Hepatocyte (in vitro differentiated cells): ENCODE data around the gene ST6GALNAC4. TPM values are rescaled to one million over a fixed set of nuclear protein-coding genes. Genes with fewer than 3 reads are reported as not detected.

Source experiments
- DNase-seq: peaks from one replicate; pipeline ENCODE4 v3.0.0-alpha.2; 2016; ENCODE audit warnings: low spot score
- H2AFZ ChIP-seq: fragments of 200-600 bp; sonication (generic); 2 replicates; pipeline ENCODE4 v1.6.0; 2016; ENCODE audit warnings: antibody characterized with exemption, mild to moderate bottlenecking
- H3K27ac ChIP-seq: fragments of 200-600 bp; sonication (generic); 2 replicates; pipeline ENCODE4 v1.5.1; 2016; ENCODE audit warnings: mild to moderate bottlenecking
- H3K27me3 ChIP-seq: fragments of 200-600 bp; sonication (generic); 2 replicates; pipeline ENCODE4 v1.6.1; 2016
- H3K36me3 ChIP-seq: fragments of 200-600 bp; sonication (generic); replicated peaks from 2 replicates; pipeline ENCODE4 v1.5.1; 2016; ENCODE audit warnings: low read depth; ENCODE audit not compliant: insufficient read depth
- H3K4me1 ChIP-seq: fragments of 200-600 bp; sonication (generic); 2 replicates; pipeline ENCODE4 v1.5.1; 2016; ENCODE audit warnings: mild to moderate bottlenecking, moderate library complexity; ENCODE audit not compliant: insufficient read depth
- H3K4me2 ChIP-seq: fragments of 200-600 bp; sonication (generic); 2 replicates; pipeline ENCODE4 v1.6.0; 2016
- H3K4me3 ChIP-seq: fragments of 200-600 bp; sonication (generic); 2 replicates; pipeline ENCODE4 v1.5.1; 2016; ENCODE audit warnings: mild to moderate bottlenecking
- H3K79me2 ChIP-seq: fragments of 200-600 bp; sonication (generic); 2 replicates; pipeline ENCODE4 v1.6.0; 2017; ENCODE audit warnings: mild to moderate bottlenecking
- H3K9me2 ChIP-seq: fragments of 200-600 bp; sonication (generic); replicated peaks from 2 replicates; pipeline ENCODE4 v1.6.0; 2017; ENCODE audit warnings: mild to moderate bottlenecking; ENCODE audit not compliant: insufficient read depth
- H3K9me3 ChIP-seq: fragments of 200-600 bp; sonication (generic); 2 replicates; pipeline ENCODE4 v1.5.1; 2016; ENCODE audit warnings: low read depth, mild to moderate bottlenecking
- H4K20me1 ChIP-seq: fragments of 200-600 bp; sonication (generic); 2 replicates; pipeline ENCODE4 v1.6.0; 2016; ENCODE audit warnings: mild to moderate bottlenecking; ENCODE audit not compliant: insufficient read depth, poor library complexity, severe bottlenecking
- EZH2 ChIP-seq: fragments of 200-600 bp; sonication (generic); IDR thresholded peaks from 2 replicates; pipeline ENCODE4 v1.6.1; 2016; ENCODE audit warnings: antibody characterized with exemption, mild to moderate bottlenecking, borderline replicate concordance
- EZH2phosphoT487 ChIP-seq: fragments of 200-600 bp; sonication (generic); IDR thresholded peaks from one replicate; pipeline ENCODE4 v1.6.1; 2018; ENCODE audit warnings: antibody characterized with exemption, mild to moderate bottlenecking, low read depth, moderate library complexity; ENCODE audit not compliant: unreplicated experiment, severe bottlenecking
- WGBS: methylation state at CpG from one replicate; pipeline ENCODE4 v1.1.6; 2016; ENCODE audit warnings: low lambda C conversion rate; ENCODE audit errors: missing lambda C conversion rate; 5-methylcytosine and 5-hydroxymethylcytosine counted together
- microRNA-seq: library from miRNA; unstranded; fragments of <30 nt; microRNA quantifications from one replicate; pipeline ENCODE4, GENCODE V29; 2017
- polyA plus RNA-seq: library from polyadenylated mRNA; unstranded; fragments of >200 nt; fragmentation: Nextera tagmentation; extraction: Ambion mirVana; gene quantifications from 2 replicates; pipeline ENCODE4 v1.2.1, GENCODE V29; 2016
- small RNA-seq: library from RNA; depleted of rRNA; stranded (forward); fragments of <200 nt; gene quantifications from one replicate; pipeline ENCODE3, GENCODE V24; 2014
- total RNA-seq: library from RNA; depleted of rRNA; stranded (reverse); fragments of >200 nt; gene quantifications from 2 replicates; pipeline ENCODE4 v1.2.3, GENCODE V29; 2014
- TF ChIP-seq, protein P1 (sequence below): fragments of 200-600 bp; sonication (generic); IDR thresholded peaks from 2 replicates; pipeline ENCODE4 v1.5.1; 2016; ENCODE audit warnings: antibody characterized with exemption, mild to moderate bottlenecking; ENCODE audit not compliant: poor library complexity

Gene ST6GALNAC4
- total and polyA plus RNA-seq, 2 experiments from 2014 or later = 14.3 to 14.6 TPM

DNA sequence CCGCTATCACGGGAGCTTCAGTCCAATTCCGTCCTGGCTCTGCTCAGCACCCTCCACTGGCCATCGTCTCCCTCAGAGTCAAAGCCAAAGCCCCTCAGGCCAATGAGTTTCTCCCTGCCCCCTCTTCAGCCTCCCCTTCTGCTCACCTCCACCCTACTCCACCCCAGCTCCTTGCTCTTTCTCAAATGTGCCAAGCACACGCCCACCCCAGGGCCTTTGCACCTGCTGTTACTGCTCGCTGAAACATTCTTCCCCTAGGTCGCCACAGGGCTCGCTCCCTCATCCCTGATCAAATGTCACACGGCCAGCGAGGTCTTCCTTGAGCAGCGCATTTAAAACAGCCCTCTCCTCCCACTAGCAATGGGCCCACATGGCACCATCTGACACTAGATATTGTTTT lies 56.1 kb downstream of the ST6GALNAC4 start:
- peaks cover 24% of the 10 kb centered on the region for H3K4me1 ChIP-seq
- no peak for DNase-seq
- no peak overlapping the region for H3K4me2 ChIP-seq
- H4K20me1 ChIP-seq = no peaks in the 10 kb centered on the region
- TF ChIP-seq EZH2phosphoT487 (no peak), EZH2 (no peak)
- TF ChIP-seq, protein P1, sequence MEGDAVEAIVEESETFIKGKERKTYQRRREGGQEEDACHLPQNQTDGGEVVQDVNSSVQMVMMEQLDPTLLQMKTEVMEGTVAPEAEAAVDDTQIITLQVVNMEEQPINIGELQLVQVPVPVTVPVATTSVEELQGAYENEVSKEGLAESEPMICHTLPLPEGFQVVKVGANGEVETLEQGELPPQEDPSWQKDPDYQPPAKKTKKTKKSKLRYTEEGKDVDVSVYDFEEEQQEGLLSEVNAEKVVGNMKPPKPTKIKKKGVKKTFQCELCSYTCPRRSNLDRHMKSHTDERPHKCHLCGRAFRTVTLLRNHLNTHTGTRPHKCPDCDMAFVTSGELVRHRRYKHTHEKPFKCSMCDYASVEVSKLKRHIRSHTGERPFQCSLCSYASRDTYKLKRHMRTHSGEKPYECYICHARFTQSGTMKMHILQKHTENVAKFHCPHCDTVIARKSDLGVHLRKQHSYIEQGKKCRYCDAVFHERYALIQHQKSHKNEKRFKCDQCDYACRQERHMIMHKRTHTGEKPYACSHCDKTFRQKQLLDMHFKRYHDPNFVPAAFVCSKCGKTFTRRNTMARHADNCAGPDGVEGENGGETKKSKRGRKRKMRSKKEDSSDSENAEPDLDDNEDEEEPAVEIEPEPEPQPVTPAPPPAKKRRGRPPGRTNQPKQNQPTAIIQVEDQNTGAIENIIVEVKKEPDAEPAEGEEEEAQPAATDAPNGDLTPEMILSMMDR = no peak
- H3K4me3 ChIP-seq = no peak overlapping the region
- H3K79me2 ChIP-seq = no peaks in the 10 kb centered on the region
- H3K9me3 ChIP-seq = no peaks in the 10 kb centered on the region
- H3K27ac ChIP-seq = no peak overlapping the region
- no peaks in the 10 kb centered on the region for H3K36me3 ChIP-seq
- WGBS = 95% methylated on average over 11 of the region's 11 CpGs
- H2AFZ ChIP-seq = no peak overlapping the region
- H3K9me2 ChIP-seq = no peaks in the 10 kb centered on the region
- no peaks in the 10 kb centered on the region for H3K27me3 ChIP-seq

- H4K20me1 ChIP-seq = no peaks in the 10 kb centered on the region
- no peaks in the 10 kb centered on the region for H3K9me3 ChIP-seq
- no peak for DNase-seq
- no peaks in the 10 kb centered on the region for H3K36me3 ChIP-seq
- H3K27ac ChIP-seq = peak overlapping the region; percentile 16
- no peak overlapping the region for H2AFZ ChIP-seq
- TF ChIP-seq, protein P1 = no peak
- TF ChIP-seq EZH2 (no peak), EZH2phosphoT487 (no peak)
- no peak overlapping the region for H3K4me3 ChIP-seq
- no peaks in the 10 kb centered on the region for H3K79me2 ChIP-seq
- WGBS = 53% methylated on average over 8 of the region's 8 CpGs
- H3K9me2 ChIP-seq = no peaks in the 10 kb centered on the region
- no peak overlapping the region for H3K4me2 ChIP-seq
- peaks cover 19% of the 10 kb centered on the region for H3K4me1 ChIP-seq
- no peaks in the 10 kb centered on the region for H3K27me3 ChIP-seq
Measured at GRCh38 chr9:127860260-127860659, 56.6 kb downstream of the ST6GALNAC4 start.

DNA sequence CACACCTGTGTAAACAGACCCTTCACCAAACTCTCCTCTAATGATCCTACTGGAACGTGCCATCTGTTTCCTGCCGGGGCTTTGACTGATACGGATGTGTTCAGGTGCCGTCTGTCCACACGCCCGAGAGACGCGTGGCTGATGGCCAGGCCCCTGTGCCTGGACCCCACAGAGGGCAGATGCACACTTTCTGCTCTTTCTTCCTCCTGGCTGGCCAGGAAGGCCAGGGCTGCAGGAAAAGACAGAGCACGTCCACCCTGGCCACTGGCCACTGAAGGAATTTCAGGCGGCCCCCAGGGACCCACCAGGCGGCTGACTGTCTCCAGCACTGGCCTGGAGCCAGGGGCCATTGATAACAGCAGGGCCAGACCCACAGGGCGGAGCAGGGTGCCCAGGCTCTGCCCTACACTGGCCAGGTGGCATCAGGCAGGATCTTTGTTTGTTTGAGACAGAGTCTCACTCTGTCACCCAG lies 58.8 kb downstream of the ST6GALNAC4 start:
- no peak overlapping the region for H3K4me3 ChIP-seq
- 54% methylated on average over 12 of the region's 12 CpGs for WGBS
- H2AFZ ChIP-seq = no peak overlapping the region
- no peaks in the 10 kb centered on the region for H4K20me1 ChIP-seq
- no peaks in the 10 kb centered on the region for H3K9me3 ChIP-seq
- H3K4me1 ChIP-seq = peaks cover 18% of the 10 kb centered on the region
- no peaks in the 10 kb centered on the region for H3K36me3 ChIP-seq
- H3K9me2 ChIP-seq = no peaks in the 10 kb centered on the region
- no peak for DNase-seq
- no peaks in the 10 kb centered on the region for H3K27me3 ChIP-seq
- no peak for TF ChIP-seq EZH2
- TF ChIP-seq EZH2phosphoT487 = no peak
- TF ChIP-seq, protein P1 = no peak
- H3K4me2 ChIP-seq = no peak overlapping the region
- no peaks in the 10 kb centered on the region for H3K79me2 ChIP-seq
- H3K27ac ChIP-seq = peak overlapping the region; percentile 25

Small RNA genes lying within 50 kb of the gene (microRNA-seq; reads per million reads assigned to microRNA genes)
- gene MIR4672 = not detected

Small RNA genes lying within 50 kb of the gene (small RNA-seq; reads per million reads assigned to genes)
- gene MIR4672 = not detected

Other genes with a start within 250 kb of the ST6GALNAC4 start
- gene CFAP157, start 210.1 kb downstream of the ST6GALNAC4 start, total RNA-seq = not detected in 2 replicates
- 0.15 and 0.51 TPM in 2 replicates for gene CFAP157, start 210.1 kb downstream of the ST6GALNAC4 start, polyA plus RNA-seq
- 9.8 and 13.5 TPM in 2 replicates for gene PTRH1, start 201.4 kb downstream of the ST6GALNAC4 start, total RNA-seq
- gene PTRH1, start 201.4 kb downstream of the ST6GALNAC4 start, polyA plus RNA-seq = 24.5 and 25.9 TPM in 2 replicates
- gene TTC16, start 201.0 kb downstream of the ST6GALNAC4 start, total RNA-seq = 0.24 TPM in 1 of 2 replicates, not detected in the other
- gene TTC16, start 201.0 kb downstream of the ST6GALNAC4 start, polyA plus RNA-seq = not detected in 2 replicates
- 16.8 and 17.1 TPM in 2 replicates for gene TOR2A, start 181.7 kb downstream of the ST6GALNAC4 start, total RNA-seq
- gene TOR2A, start 181.7 kb downstream of the ST6GALNAC4 start, polyA plus RNA-seq = 21.3 and 28.8 TPM in 2 replicates
- gene SH2D3C, start 138.4 kb downstream of the ST6GALNAC4 start, total RNA-seq = 0.23 and 0.96 TPM in 2 replicates
- 0.89 and 2.2 TPM in 2 replicates for gene SH2D3C, start 138.4 kb downstream of the ST6GALNAC4 start, polyA plus RNA-seq
- gene CDK9, start 131.0 kb downstream of the ST6GALNAC4 start, total RNA-seq = 53.5 and 84.6 TPM in 2 replicates
- 91.4 and 92.3 TPM in 2 replicates for gene CDK9, start 131.0 kb downstream of the ST6GALNAC4 start, polyA plus RNA-seq
- gene FPGS, start 114.2 kb downstream of the ST6GALNAC4 start, total RNA-seq = 27.4 and 30.9 TPM in 2 replicates
- gene FPGS, start 114.2 kb downstream of the ST6GALNAC4 start, polyA plus RNA-seq = 48.5 and 52.2 TPM in 2 replicates
- 3.2 and 6.8 TPM in 2 replicates for gene ENG, start 62.4 kb downstream of the ST6GALNAC4 start, total RNA-seq
- 19.4 and 21.2 TPM in 2 replicates for gene ENG, start 62.4 kb downstream of the ST6GALNAC4 start, polyA plus RNA-seq
- 28.3 and 39.8 TPM in 2 replicates for gene AK1, start 39.4 kb downstream of the ST6GALNAC4 start, total RNA-seq
- gene AK1, start 39.4 kb downstream of the ST6GALNAC4 start, polyA plus RNA-seq = 85.9 and 91.3 TPM in 2 replicates
- gene ST6GALNAC6, start 17.4 kb downstream of the ST6GALNAC4 start, total RNA-seq = 31.8 and 37.3 TPM in 2 replicates
- 47.7 and 61.2 TPM in 2 replicates for gene ST6GALNAC6, start 17.4 kb downstream of the ST6GALNAC4 start, polyA plus RNA-seq
- 1.6 and 3.7 TPM in 2 replicates for gene PIP5KL1, start 13.7 kb upstream of the ST6GALNAC4 start, total RNA-seq
- 1.4 and 2.5 TPM in 2 replicates for gene PIP5KL1, start 13.7 kb upstream of the ST6GALNAC4 start, polyA plus RNA-seq
- 19.2 and 22.4 TPM in 2 replicates for gene DPM2, start 20.8 kb upstream of the ST6GALNAC4 start, total RNA-seq
- 57.1 and 61.9 TPM in 2 replicates for gene DPM2, start 20.8 kb upstream of the ST6GALNAC4 start, polyA plus RNA-seq
- gene EEIG1, start 63.9 kb upstream of the ST6GALNAC4 start, total RNA-seq = 38.1 and 47.9 TPM in 2 replicates
- gene EEIG1, start 63.9 kb upstream of the ST6GALNAC4 start, polyA plus RNA-seq = 43.6 and 44.1 TPM in 2 replicates
- gene NAIF1, start 150.3 kb upstream of the ST6GALNAC4 start, total RNA-seq = 9.6 and 10.3 TPM in 2 replicates
- gene NAIF1, start 150.3 kb upstream of the ST6GALNAC4 start, polyA plus RNA-seq = 7.0 and 8.0 TPM in 2 replicates
- 52.4 and 62.3 TPM in 2 replicates for gene SLC25A25, start 151.2 kb upstream of the ST6GALNAC4 start, total RNA-seq
- 40.1 and 51.0 TPM in 2 replicates for gene SLC25A25, start 151.2 kb upstream of the ST6GALNAC4 start, polyA plus RNA-seq
- 29.4 and 36.5 TPM in 2 replicates for gene PTGES2, start 210.7 kb upstream of the ST6GALNAC4 start, total RNA-seq
- 68.1 and 81.7 TPM in 2 replicates for gene PTGES2, start 210.7 kb upstream of the ST6GALNAC4 start, polyA plus RNA-seq
- 5.3 and 14.3 TPM in 2 replicates for gene LCN2, start 232.4 kb upstream of the ST6GALNAC4 start, total RNA-seq
- gene LCN2, start 232.4 kb upstream of the ST6GALNAC4 start, polyA plus RNA-seq = 5.6 and 12.8 TPM in 2 replicates
- gene BBLN, start 243.2 kb upstream of the ST6GALNAC4 start, total RNA-seq = 88.1 and 102 TPM in 2 replicates
- gene BBLN, start 243.2 kb upstream of the ST6GALNAC4 start, polyA plus RNA-seq = 86.6 and 92.6 TPM in 2 replicates